Measurements from ENCODE around the gene DCC. TPM values are rescaled to one million over a fixed set of nuclear protein-coding genes. Genes with fewer than 3 reads are reported as not detected.

Gene DCC
- total RNA-seq, 2 donors from 2014 or later: 0.33 TPM; not detected in 1

GRCh38 chr18:53169346-53169745 is 829.3 kb downstream of the DCC start:
- ATAC-seq (no peak), DNase-seq (no peak)
- H3K36me3 ChIP-seq (replicated peaks in 1 of 2; ENCODE audit: insufficient read depth in 1 of 2, low read depth in 2 of 2): no peaks in the 10 kb centered on the region
- H3K27ac ChIP-seq: no peak overlapping the region
- WGBS, 2 donors: 68 to 74% methylated on average over 5 of the region's 5 CpGs
- TF ChIP-seq POLR2A (IDR thresholded peaks at IDR 0.05) (no peak), CTCF (IDR thresholded peaks at IDR 0.05) (no peak)
- H3K4me1 ChIP-seq: no peaks in the 10 kb centered on the region
- intact Hi-C loops (cut with DNase I): no loop called here
- no peaks in the 10 kb centered on the region for H3K9me3 ChIP-seq
- H3K4me3 ChIP-seq: no peak overlapping the region
- H3K27me3 ChIP-seq: no peaks in the 10 kb centered on the region

GRCh38 chr18:53191634-53192033 is 851.6 kb downstream of the DCC start:
- ATAC-seq: no peak
- TF ChIP-seq POLR2A (IDR thresholded peaks at IDR 0.05): no peak
- no peak for TF ChIP-seq CTCF (IDR thresholded peaks at IDR 0.05)
- intact Hi-C loops (cut with DNase I): no loop called here

GRCh38 chr18:53193870-53194269 is 853.9 kb downstream of the DCC start:
- no peak overlapping the region for H3K4me3 ChIP-seq
- intact Hi-C loops (cut with DNase I): no loop called here
- no peaks in the 10 kb centered on the region for H3K9me3 ChIP-seq
- H3K4me1 ChIP-seq: no peaks in the 10 kb centered on the region
- TF ChIP-seq POLR2A (IDR thresholded peaks at IDR 0.05) (no peak), CTCF (IDR thresholded peaks at IDR 0.05) (no peak)
- no peak for DNase-seq
- no peak for ATAC-seq
- no peaks in the 10 kb centered on the region for H3K36me3 ChIP-seq (replicated peaks in 1 of 2; ENCODE audit: insufficient read depth in 1 of 2, low read depth in 2 of 2)
- H3K27me3 ChIP-seq: no peaks in the 10 kb centered on the region
- H3K27ac ChIP-seq: no peak overlapping the region

More at GRCh38 chr18:53191634-53192033, 851.6 kb downstream of the DCC start:
- H3K36me3 ChIP-seq (replicated peaks in 1 of 2; ENCODE audit: insufficient read depth in 1 of 2, low read depth in 2 of 2): no peaks in the 10 kb centered on the region
- WGBS, 2 donors: 21 to 22% methylated on average over 3 of the region's 3 CpGs
- no peak for DNase-seq
- no peaks in the 10 kb centered on the region for H3K27me3 ChIP-seq
- H3K4me3 ChIP-seq: no peak overlapping the region
- no peaks in the 10 kb centered on the region for H3K9me3 ChIP-seq
- H3K4me1 ChIP-seq: no peaks in the 10 kb centered on the region
- H3K27ac ChIP-seq: no peak overlapping the region

- ATAC-seq (no peak), DNase-seq (no peak)
- H3K27ac ChIP-seq: no peak overlapping the region
- no peaks in the 10 kb centered on the region for H3K27me3 ChIP-seq
- no peak for TF ChIP-seq POLR2A (IDR thresholded peaks at IDR 0.05)
- no peak for TF ChIP-seq CTCF (IDR thresholded peaks at IDR 0.05)
- no peaks in the 10 kb centered on the region for H3K36me3 ChIP-seq (replicated peaks in 1 of 2; ENCODE audit: insufficient read depth in 1 of 2, low read depth in 2 of 2)
- no peak overlapping the region for H3K4me3 ChIP-seq
- H3K9me3 ChIP-seq: no peaks in the 10 kb centered on the region
- intact Hi-C loops (cut with DNase I): no loop called here
- H3K4me1 ChIP-seq: no peaks in the 10 kb centered on the region
These were observed 879.9 kb downstream of the DCC start for GRCh38 chr18:53219853-53220252.

- intact Hi-C loops (cut with DNase I): no loop called here
These were observed 884.3 kb downstream of the DCC start for GRCh38 chr18:53224128-53224778.

More at GRCh38 chr18:53224128-53224778, 884.3 kb downstream of the DCC start:
- H3K27ac ChIP-seq: no peak overlapping the region
- WGBS, 2 donors: 64 to 69% methylated on average over 6 of the region's 6 CpGs
- no peaks in the 10 kb centered on the region for H3K4me1 ChIP-seq
- no peaks in the 10 kb centered on the region for H3K36me3 ChIP-seq (replicated peaks in 1 of 2; ENCODE audit: insufficient read depth in 1 of 2, low read depth in 2 of 2)
- TF ChIP-seq CTCF (IDR thresholded peaks at IDR 0.05) (no peak), POLR2A (IDR thresholded peaks at IDR 0.05) (no peak)
- H3K27me3 ChIP-seq: no peaks in the 10 kb centered on the region
- ATAC-seq: no peak
- no peak for DNase-seq
- no peak overlapping the region for H3K4me3 ChIP-seq
- H3K9me3 ChIP-seq: no peaks in the 10 kb centered on the region

Measured in body of pancreas (tissue), 4 donors.